WI38 (cell line): ENCODE data around the gene TRAPPC3L.

ENCODE experiments used
- H3K4me3 ChIP-seq: 2 replicates; pipeline ENCODE4 v1.5.1; 2011; ENCODE audit warnings: low read depth, mild to moderate bottlenecking, control low read depth, low read length
- TF ChIP-seq, protein P1 (sequence below): IDR thresholded peaks from 2 replicates; pipeline ENCODE4 v1.5.1; 2012; ENCODE audit warnings: low read depth, mild to moderate bottlenecking, control low read depth, low read length

TRAPPC3L gene

DNA sequence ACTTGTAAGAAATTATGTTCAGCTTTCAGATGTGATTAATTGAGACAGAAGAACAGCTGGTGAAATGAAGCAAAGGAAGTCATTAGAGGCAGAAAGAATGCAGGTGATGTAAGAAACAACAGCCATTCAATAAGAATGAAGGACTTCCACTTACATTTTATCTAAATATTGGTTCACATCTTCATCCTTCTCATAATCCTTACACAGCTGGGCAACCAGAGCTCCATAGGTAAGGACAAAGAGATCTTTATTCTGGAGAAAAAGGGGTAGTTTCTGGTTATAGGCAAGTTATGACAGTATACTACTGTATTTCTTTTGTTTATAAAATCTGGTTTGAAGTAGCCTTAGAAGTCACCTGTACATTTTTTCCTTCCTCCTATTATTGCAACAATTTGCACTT, 2.3 kb downstream of the TRAPPC3L start:
- TF ChIP-seq, protein P1, sequence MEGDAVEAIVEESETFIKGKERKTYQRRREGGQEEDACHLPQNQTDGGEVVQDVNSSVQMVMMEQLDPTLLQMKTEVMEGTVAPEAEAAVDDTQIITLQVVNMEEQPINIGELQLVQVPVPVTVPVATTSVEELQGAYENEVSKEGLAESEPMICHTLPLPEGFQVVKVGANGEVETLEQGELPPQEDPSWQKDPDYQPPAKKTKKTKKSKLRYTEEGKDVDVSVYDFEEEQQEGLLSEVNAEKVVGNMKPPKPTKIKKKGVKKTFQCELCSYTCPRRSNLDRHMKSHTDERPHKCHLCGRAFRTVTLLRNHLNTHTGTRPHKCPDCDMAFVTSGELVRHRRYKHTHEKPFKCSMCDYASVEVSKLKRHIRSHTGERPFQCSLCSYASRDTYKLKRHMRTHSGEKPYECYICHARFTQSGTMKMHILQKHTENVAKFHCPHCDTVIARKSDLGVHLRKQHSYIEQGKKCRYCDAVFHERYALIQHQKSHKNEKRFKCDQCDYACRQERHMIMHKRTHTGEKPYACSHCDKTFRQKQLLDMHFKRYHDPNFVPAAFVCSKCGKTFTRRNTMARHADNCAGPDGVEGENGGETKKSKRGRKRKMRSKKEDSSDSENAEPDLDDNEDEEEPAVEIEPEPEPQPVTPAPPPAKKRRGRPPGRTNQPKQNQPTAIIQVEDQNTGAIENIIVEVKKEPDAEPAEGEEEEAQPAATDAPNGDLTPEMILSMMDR: no peak
- H3K4me3 ChIP-seq: no peak overlapping the region

DNA sequence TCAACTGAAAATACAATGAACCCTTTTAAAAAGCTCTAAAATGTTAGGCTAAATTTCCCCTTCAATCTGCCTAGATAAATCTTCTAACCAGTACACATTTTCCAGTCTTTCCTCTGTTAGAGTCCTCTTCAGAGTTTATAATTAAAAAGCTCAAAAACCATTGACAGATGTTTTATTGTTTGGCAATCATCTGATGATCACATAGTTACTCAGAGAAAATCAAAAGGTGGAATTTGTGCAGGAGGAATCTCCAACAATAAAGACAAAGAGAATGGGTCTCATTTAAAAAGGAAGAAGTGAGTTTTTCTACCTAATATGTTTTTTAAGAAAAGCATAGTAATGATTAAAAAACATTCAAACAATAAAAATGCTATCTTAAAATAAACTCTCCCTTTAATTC, 3.1 kb downstream of the TRAPPC3L start:
- H3K4me3 ChIP-seq: no peak overlapping the region
- TF ChIP-seq, protein P1: no peak

DNA sequence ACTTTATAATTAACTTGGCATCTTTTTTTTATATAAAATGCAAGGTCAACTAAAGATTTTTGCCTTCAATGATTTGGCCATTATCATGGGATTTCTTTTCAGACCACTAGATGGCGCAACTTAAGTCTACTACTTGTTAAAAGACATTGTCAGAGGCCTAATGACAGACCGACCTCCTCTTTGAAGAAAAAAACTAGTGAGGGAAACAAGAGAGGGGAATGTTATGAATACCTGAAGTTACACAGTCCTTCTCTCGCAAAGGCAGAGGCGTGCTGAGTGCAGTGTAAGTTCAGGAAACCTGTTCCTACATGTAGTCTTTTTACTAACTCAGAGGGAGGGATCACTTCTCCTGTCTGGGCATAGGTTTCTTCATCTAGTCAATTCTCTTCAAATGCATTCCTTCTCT, 9.3 kb downstream of the TRAPPC3L start:
- TF ChIP-seq, protein P1: peak; percentile 36; the same call in 1 of the 2 replicates
- H3K4me3 ChIP-seq: no peak overlapping the region

DNA sequence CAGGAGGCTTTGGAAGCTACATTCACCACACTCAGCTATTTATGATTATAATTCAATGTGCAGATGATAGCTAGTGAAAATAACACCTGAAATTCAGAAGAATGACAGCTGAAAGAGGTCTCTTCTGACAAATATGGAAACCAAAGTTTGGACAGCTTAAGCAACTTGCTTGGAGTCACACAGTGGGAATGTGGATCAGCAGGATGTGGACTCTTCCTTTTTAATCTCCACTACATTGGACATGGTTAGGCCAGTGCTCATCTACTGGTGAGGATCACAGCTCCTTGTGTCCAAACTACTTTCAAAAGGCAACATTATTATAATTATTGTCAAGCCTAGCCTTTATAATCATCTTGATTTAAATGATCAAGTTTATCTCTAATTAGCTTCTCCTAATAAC, 10.4 kb downstream of the TRAPPC3L start:
- TF ChIP-seq, protein P1: no peak
- no peak overlapping the region for H3K4me3 ChIP-seq

DNA sequence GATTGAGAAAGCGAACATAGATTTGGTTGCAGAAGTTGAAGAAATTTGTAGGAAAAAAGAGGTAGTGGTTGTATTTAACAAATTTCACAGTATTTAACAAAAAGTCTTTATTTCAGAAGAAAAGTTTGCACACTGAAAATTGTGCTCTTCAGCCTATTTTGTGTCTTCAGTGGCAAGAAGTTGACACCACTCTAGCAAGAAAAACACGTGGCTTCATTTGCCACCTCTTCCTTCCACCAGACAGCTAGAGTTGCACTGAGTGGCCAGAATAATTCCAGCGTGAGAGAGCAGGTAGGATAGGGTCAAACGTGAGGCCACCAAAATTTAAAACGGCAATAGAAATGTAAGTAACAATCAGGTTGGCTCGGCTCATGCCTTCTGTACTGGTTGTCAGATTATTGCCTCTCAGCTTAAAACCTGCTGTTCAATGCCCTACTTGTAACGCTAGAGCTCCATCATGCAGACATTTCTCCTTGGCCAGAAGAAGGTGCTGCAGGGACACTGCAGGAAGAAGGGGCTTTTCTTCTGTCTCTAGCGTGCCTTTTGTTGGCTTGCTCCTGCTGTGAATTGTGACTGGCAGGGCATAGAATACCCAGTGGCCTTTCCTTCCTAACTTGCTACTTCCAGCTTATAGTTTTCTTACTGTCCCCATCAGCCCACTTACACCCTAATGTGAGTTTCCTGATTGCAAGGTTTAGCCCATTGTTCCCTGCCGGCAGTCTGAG, 12.1 kb downstream of the TRAPPC3L start:
- TF ChIP-seq, protein P1: no peak
- H3K4me3 ChIP-seq: no peak overlapping the region

DNA sequence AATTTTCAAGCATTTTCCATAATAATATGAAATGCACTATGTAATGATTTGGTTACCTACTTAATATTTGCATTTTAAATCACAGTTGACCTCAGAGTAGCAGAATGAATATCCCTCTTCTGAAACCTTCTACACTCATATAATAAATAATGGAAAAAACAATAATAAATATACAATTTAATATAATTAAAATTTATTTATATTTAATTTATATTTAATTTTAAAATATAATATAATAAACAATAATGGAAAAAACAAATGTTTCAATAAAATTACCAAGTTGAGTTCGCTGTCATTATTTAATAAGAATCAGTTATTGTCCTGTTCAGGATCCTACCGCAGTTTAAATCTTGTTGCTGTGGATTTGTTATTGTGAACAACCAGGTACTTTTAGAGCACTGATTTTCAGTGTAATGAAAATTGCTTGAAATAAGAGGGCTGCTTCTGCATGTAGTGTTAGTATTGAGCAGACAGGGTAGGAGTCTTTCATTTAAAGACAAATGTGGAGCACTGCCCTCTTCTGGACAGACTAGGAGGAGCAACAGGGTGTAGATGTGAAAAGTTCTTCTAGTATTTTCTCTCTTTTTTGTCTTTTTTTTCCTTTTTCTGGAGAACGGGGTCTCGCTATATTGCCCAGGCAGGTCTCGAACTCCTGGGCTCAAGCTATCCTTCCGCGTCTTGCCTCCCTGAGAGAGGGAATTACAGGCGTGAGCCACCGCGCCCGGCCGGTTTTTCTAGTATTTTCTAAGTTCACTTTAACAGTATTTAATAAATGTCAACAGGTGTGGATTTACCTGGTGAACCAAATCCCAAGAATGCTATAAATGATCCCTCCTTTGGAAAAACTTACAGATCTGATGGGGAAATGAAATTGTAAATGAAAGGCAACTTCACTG, 13.6 kb downstream of the TRAPPC3L start:
- TF ChIP-seq, protein P1: peak; percentile 43; the same call in 1 of the 2 replicates
- no peak overlapping the region for H3K4me3 ChIP-seq

DNA sequence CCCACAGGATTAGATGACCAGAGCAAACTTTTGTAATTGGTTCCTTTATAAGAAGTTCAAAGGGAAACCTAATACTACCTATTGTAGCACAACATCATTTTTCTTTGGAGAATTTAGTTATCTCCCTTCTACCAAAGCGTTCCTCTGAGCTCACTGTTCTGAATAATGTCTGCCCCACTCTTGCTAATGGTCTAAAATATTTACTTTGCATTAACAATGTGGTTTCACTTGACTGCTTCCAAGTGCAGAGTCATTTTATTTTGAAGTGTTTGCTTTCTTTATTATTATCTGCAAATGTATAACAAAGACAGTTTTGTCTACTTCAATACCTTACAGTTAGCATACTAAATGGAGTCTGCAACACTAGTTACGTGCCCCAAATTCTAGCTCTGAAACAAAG, 15.0 kb downstream of the TRAPPC3L start:
- H3K4me3 ChIP-seq: no peak overlapping the region
- TF ChIP-seq, protein P1: no peak
